ENCODE data around the gene TMEM170A. TPM values are rescaled to one million over a fixed set of nuclear protein-coding genes. Genes with fewer than 3 reads are reported as not detected.

The TMEM170A gene
- total RNA-seq, 1 experiment from 2014 or later = 46.8 TPM

DNA sequence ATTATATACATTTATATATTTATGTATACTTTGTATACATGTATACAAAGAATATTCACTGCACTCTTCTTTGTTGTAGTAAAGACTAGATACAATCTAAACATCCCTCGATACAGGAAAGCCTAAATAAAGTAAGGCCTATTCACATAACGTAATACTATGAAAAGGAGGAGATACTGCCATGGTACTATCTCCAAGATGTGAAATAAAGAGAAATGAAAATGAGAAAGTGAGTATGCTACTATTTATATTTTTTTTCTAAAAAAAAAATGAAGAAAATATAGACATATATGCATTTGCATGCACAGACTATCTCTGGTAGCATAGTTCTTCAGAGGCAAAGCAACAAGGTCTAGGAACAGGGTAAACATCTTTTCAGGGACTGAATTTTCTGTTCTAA is 50.5 kb downstream of the TMEM170A start:
- Histone ChIP-seq H3K79me2 (ENCODE audit: insufficient read depth, low read length) (peaks cover 5% of the 10 kb centered on the region; the same call in 1 of the 2 replicates), H3K23ac (ENCODE audit: insufficient read length, low read depth, low read length) (no peak overlapping the region), H4K8ac (replicated peaks; ENCODE audit: insufficient read length, low read depth, low read length) (no peak overlapping the region), H3K4me2 (ENCODE audit: insufficient read depth, insufficient read length, low read length) (no peak overlapping the region), H2AK5ac (ENCODE audit: insufficient read length, low read length) (no peak overlapping the region), H3T11ph (ENCODE audit: low read length) (no peak overlapping the region), H3K14ac (ENCODE audit: insufficient read depth, low read length) (no peak overlapping the region), H3K27me3 (ENCODE audit: insufficient read depth, low read length) (no peaks in the 10 kb centered on the region), H3K4ac (ENCODE audit: low read depth, low read length) (no peak overlapping the region), H4K91ac (ENCODE audit: insufficient read length, low read depth, low read length) (no peak overlapping the region), H3K9ac (ENCODE audit: extremely low read depth, insufficient read length, low read length) (no peak overlapping the region), H2BK120ac (ENCODE audit: low read depth, low read length, poor library complexity, severe bottlenecking) (no peak overlapping the region), H2BK15ac (ENCODE audit: low read depth, low read length) (no peak overlapping the region), H3K79me1 (ENCODE audit: insufficient read depth, low read depth, low read length, poor library complexity, severe bottlenecking) (peaks cover 10% of the 10 kb centered on the region), H2BK12ac (ENCODE audit: insufficient read length, low read depth, low read length) (no peak overlapping the region), H3K56ac (ENCODE audit: insufficient read length, low read depth, low read length) (no peak overlapping the region), H2BK20ac (ENCODE audit: low read depth, low read length, poor library complexity, severe bottlenecking) (no peak overlapping the region), H3K9me3 (ENCODE audit: control insufficient read depth, low read depth, low read length) (no peaks in the 10 kb centered on the region), H2AFZ (ENCODE audit: low read length) (no peak overlapping the region), H3K23me2 (ENCODE audit: insufficient read length, low read depth, low read length, poor library complexity, severe bottlenecking) (no peaks in the 10 kb centered on the region), H4K20me1 (ENCODE audit: control insufficient read depth, insufficient read depth, insufficient read length) (no peaks in the 10 kb centered on the region), H3K4me1 (ENCODE audit: insufficient read depth, low read length) (no peaks in the 10 kb centered on the region), H2BK5ac (ENCODE audit: insufficient read length, low read length) (no peak overlapping the region), H3K27ac (ENCODE audit: insufficient read length, low read depth, low read length) (no peak overlapping the region), H4K5ac (ENCODE audit: insufficient read length, low read depth, low read length) (no peak overlapping the region), H3K18ac (ENCODE audit: insufficient read length, low read depth, low read length) (no peak overlapping the region)
- peaks cover 22 to 23% of the 10 kb centered on the region in 2 experiments for H3K4me1 Mint-ChIP-seq
- TF ChIP-seq, protein P1, sequence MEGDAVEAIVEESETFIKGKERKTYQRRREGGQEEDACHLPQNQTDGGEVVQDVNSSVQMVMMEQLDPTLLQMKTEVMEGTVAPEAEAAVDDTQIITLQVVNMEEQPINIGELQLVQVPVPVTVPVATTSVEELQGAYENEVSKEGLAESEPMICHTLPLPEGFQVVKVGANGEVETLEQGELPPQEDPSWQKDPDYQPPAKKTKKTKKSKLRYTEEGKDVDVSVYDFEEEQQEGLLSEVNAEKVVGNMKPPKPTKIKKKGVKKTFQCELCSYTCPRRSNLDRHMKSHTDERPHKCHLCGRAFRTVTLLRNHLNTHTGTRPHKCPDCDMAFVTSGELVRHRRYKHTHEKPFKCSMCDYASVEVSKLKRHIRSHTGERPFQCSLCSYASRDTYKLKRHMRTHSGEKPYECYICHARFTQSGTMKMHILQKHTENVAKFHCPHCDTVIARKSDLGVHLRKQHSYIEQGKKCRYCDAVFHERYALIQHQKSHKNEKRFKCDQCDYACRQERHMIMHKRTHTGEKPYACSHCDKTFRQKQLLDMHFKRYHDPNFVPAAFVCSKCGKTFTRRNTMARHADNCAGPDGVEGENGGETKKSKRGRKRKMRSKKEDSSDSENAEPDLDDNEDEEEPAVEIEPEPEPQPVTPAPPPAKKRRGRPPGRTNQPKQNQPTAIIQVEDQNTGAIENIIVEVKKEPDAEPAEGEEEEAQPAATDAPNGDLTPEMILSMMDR (conservative IDR thresholded peaks at IDR 0.05) = no peak
- no peaks in the 10 kb centered on the region for H3K9me3 Mint-ChIP-seq
- no CpG with 5 or more reads among the region's 2 CpGs for WGBS (ENCODE audit: extremely low coverage, insufficient read length, low lambda C conversion rate)
- no peaks in the 10 kb centered on the region for H3K27me3 Mint-ChIP-seq (ENCODE audit: low read depth)
- H3K4me3 Mint-ChIP-seq = no peak overlapping the region
- H3K36me3 Mint-ChIP-seq (ENCODE audit: insufficient read depth in 1 of 3, low read depth in 3 of 3) = peaks cover 16 to 44% (median 38%) of the 10 kb centered on the region in 3 experiments; a peak in 6 of 7 replicates
- DNase-seq = no peak
- H3K27ac Mint-ChIP-seq = no peak overlapping the region

All from H9 (cell line).